DND-41 (cell line): Measurements from ENCODE around the gene DST.

Source experiments
- EZH2 ChIP-seq: IDR thresholded peaks from 3 replicates; pipeline ENCODE4 v1.6.1; 2012; ENCODE audit warnings: borderline replicate concordance, low read depth, mild to moderate bottlenecking, moderate library complexity, low read length, inconsistent platforms; ENCODE audit not compliant: severe bottlenecking
- TF ChIP-seq, protein P1 (sequence below): IDR thresholded peaks from 2 replicates; pipeline ENCODE4 v1.5.1; 2012; ENCODE audit warnings: borderline replicate concordance, low read length, moderate library complexity, mild to moderate bottlenecking; ENCODE audit not compliant: poor library complexity, severe bottlenecking; ENCODE audit errors: extremely low read depth

DNA sequence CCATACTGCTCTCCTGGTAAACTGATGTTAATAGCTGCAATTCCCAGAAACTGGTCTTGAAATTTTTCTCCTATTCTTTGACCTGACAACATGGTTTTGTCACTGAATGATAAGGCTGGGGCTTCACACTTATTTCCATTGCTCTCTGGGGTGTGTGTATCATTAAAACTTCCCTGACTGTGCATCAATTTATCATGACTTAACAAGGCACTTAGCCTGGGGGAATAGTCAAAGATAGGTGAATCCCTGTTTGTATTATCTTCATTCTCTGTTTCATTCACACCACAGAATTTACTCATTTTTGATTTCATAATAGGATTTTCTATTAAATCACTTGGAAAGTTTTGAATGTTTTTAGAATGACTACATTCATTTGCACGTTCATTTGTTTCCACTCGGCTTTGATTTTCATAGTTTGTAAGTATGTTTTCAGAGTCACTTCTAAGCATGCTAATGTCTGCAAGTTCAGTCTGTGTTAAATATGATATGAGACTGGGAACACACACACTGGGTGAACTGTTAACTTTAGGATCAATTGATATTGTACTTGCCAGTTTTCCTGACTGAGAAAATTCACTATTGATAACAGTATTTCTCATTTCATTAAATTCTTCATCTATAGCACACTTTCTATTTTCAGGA, 35.5 kb downstream of the DST start:
- TF ChIP-seq, protein P1, sequence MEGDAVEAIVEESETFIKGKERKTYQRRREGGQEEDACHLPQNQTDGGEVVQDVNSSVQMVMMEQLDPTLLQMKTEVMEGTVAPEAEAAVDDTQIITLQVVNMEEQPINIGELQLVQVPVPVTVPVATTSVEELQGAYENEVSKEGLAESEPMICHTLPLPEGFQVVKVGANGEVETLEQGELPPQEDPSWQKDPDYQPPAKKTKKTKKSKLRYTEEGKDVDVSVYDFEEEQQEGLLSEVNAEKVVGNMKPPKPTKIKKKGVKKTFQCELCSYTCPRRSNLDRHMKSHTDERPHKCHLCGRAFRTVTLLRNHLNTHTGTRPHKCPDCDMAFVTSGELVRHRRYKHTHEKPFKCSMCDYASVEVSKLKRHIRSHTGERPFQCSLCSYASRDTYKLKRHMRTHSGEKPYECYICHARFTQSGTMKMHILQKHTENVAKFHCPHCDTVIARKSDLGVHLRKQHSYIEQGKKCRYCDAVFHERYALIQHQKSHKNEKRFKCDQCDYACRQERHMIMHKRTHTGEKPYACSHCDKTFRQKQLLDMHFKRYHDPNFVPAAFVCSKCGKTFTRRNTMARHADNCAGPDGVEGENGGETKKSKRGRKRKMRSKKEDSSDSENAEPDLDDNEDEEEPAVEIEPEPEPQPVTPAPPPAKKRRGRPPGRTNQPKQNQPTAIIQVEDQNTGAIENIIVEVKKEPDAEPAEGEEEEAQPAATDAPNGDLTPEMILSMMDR: no peak
- no peak for TF ChIP-seq EZH2
